SH-SY5Y (cell line): ENCODE results near the gene KIAA0753.

Source experiments
- GATA2 ChIP-seq: IDR thresholded peaks from 2 replicates; pipeline ENCODE4 v1.6.1; 2011; ENCODE audit warnings: mild to moderate bottlenecking, low read depth, low read length
- GATA3 ChIP-seq: IDR thresholded peaks from 2 replicates; pipeline ENCODE4 v1.6.1; 2011; ENCODE audit warnings: low read depth, mild to moderate bottlenecking, low read length, moderate library complexity

The KIAA0753 gene

DNA sequence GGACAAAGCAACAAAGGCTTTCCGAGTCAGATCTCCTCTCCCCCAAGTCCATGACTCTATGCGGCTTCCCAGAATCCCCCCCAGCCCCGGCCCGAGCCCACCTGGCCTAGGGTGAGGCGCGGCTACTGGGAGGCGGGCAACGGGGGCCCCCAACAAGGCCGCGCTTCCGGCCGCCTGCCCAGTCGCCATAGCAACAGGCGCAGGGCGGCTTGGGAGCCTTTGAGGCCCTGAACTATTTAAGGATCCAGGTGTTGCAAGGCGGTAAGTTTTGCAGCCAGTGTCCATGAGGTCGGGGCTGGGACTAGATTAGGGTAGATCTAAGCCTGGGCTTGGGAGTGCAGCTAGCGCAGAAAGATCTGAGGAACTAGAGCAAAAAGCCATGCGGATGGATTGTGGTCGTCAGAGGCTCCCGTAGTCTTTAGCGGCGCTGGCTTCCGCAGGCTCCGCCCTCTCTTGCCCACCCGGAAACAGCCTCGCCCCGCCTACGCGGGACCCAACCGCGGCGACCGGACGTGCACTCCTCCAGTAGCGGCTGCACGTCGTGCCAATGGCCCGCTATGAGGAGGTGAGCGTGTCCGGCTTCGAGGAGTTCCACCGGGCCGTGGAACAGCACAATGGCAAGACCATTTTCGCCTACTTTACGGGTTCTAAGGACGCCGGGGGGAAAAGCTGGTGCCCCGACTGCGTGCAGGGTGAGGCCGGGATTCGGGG, at the start of gene KIAA0753, which contains the start of gene TXNDC17:
Gene KIAA0753 (minus strand): TSS at position 176 of the 711 bp plus-strand sequence. CDS start 5,608 bp downstream, outside the sequence.
Gene TXNDC17 (plus strand): TSS at position 525 of the 711 bp plus-strand sequence. CDS start 23 bp downstream, at position 548.
- TF ChIP-seq GATA2 (no peak), GATA3 (no peak)

DNA sequence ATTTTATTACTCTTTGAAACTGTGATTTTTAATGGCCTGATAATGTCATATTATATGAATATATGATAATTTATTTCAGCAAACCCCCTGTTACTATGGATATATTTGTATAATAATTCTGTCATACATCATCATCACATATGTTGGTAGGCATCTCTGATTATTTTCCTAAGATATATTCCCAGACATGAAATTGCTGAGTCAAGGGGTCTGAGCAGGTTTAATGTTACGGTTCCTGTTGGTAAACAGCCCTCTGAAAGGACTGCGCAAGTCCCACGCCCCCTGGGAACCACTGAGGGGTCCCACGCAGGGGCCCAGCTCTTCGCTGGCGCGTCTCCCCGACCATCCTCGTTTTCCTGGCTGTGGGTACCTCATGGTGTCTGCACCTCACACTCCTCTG, 48.4 kb upstream of the KIAA0753 start:
- TF ChIP-seq GATA2 = no peak
- TF ChIP-seq GATA3 = no peak

DNA sequence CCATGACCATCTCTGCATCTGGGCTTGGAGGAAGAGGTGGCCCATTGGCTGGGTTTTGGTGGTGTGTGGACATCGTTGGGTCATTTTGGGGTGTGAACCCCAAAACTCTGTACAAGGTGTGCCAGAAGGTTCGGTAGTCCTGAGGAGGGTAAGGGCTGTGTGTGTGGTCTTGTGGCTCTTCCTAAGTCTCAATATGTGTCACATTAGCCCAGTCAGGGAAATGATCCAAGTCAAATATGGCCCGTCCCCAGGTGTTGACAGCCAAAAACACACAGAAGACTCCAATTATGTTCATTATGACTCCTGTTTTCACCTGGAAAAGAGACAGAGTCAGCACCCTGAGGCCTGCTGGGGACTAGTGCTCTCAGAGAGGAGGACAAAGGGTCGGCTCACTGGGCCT, 45.5 kb upstream of the KIAA0753 start:
- TF ChIP-seq GATA2 (no peak), GATA3 (no peak)

DNA sequence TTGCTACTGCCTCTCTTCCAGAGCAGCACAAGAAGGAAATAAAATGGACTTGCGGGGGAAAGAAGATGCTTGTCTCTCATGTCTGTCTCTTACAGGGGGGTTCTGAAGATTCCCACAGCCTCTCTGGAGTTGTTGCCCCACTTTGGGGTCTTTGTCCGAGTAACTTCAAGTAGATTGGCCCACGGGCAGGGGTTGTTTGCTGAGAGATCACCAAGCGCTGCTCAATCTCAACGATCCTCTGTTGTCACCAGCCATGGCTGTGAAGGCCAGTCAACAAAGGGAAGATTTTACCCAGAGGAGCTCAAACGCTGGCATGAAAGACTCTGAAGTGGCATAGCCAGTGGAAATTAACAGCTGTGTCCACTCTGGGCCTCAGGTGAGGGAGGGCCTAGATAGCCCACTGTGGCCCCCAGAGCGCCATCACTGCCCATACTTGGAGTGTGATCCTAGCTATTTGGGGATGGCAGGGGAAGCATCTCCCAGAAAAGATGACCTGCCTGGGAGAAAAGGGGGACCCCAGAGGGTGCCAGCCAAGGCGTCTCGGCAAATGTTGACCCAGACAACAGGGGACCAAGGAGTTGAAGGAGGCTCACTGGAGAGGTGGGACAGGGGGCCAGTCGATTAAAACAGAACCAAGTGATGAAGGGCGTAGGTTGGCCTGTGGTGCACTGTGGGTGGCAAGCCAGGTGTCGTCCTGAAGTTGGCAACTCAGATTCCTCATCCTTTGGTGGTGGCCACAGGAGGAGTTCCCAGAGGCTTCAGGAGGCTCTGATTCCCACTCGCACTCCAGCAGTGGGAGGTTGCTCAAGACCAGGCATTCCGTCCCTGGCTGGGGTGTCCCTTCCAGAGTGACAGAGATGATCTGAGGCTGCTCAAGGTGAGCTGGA, 44.6 kb upstream of the KIAA0753 start:
- no peak for TF ChIP-seq GATA3
- no peak for TF ChIP-seq GATA2

DNA sequence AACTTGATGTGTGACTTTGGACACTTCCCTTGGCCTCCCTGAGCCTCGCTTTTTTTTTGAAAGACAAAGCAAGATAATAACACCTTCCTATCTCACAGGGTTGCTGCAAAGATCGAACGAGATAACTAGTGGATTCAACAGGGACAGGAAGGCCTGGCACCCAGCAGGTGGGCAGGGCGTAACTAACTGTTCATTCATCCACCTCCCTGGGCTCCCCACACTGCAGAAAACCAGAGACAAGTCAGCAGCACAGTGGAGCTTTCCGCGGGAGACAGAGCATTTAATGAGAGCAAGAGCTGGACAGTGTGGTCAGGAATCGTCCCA, 43.9 kb upstream of the KIAA0753 start:
- TF ChIP-seq GATA3 = no peak

DNA sequence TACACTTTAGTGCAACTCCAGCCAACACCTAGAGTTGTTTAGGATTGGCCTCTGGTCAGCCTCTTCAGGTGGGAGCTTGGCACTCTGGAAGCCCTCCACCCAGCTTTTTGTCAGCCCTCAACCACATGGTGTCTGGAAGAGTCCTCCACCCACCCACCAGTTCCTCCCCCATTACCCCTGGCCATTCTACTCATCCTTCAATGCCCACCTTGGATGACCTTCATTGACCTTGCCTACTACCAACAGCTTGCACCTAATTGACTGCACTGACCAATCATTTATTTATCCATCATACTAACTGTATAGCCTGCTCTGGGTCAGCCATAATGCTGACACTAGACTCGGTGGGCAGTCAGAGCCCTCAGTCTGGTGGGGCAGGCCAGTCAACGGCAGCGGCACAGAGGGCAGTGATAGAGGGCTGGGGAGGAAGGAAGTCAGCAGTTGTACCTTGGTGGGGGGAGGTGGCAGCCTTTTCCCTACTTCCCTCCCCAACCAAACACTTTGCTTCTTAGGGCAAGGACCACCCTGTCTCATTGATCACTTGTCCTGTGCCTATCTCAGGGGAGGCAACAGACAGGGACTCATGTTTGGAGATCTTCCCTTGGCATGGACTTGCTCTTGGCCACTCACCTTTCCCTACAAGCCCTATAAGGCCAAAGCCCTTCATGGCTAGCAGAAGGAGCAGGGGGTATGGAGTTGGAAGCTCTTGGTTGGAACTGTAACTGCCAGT, 43.4 kb upstream of the KIAA0753 start:
- TF ChIP-seq GATA3 (no peak), GATA2 (no peak)

DNA sequence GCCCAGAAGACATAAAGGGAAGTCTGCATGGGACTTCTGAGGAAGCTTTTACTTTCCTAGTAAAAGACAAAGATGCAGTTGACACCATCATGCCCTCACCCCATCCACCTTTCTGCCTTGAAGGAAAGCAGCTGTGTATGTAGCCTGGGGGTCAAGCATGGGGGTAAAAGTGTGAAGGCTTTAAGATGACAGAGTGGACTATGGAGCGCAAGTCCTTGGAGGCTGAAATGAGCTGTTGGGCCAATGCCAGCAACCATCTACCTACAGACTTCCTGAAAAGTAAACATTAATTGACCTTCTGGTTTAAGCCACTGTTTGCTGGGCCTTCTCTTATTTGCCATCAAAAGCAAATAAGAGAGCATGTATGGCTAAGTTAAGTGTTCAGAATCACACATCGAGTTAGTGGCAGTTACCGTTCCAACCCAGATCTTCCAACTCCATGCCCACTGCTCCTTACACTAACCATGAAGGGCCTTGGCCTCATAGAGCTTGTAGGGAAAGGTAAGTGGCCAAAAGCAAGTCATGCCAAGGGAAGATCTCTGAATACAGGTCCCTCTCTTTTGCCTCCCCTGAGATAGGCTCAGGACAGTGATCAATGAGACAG, 42.7 kb upstream of the KIAA0753 start:
- TF ChIP-seq GATA3 = no peak

DNA sequence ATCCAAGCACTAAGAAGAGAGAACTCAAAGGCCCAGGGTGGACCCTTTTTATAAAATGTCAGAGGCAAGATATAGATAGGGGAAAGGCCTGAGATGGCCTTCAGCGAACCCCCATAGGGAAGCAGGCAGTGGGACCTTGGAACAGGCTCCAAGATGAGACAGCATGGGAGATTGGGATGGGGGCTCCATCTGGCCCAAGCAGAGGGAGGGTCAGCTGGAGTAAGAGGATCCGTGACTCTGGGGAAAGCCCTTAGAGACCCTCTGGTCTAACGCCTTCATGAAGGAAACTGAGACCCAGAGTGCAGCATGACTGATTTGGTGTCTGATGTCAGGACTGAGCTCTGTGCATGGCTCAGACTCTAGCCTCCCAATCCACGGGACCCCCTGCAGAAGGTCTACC, 41.8 kb upstream of the KIAA0753 start:
- TF ChIP-seq GATA3 = no peak
- no peak for TF ChIP-seq GATA2

DNA sequence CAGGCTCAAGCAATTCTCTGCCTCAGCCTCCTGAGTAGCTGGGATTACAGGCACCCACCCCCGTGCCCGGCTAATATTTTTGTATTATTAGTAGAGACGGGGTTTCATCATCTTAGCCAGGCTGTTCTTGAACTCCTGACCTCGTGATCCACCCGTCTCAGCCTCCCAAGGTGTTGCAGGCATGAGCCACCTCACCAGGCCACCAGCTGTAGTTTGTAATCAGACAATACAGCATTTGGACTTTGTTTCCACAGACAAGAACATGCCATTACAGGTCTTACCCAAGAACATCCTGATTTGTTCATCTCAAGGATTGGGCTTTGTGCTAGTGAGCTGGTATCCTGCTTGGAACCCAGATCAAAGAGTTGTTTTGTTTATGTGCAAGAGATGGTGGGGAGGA, 41.2 kb upstream of the KIAA0753 start:
- TF ChIP-seq GATA3 (no peak), GATA2 (no peak)

DNA sequence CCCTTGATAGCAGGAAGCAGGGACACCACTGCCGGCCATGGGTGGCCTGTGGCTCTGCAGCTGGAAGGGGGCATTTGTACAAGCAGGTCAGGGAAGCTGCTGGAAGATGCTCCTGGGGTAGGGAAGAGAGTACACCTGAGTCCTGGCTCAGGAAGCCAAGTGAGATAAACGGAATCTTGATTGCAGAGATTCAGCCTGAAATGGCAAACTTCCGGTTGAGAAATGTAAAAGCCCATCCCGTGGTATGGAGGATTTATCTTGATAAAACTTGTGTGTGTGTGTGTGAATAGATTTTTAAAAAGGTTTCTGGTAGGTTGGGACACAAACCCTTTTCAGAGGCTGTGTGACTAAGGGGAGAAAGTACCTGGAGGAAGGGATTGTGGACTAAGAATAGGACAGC, 40.7 kb upstream of the KIAA0753 start:
- TF ChIP-seq GATA3 = no peak
- no peak for TF ChIP-seq GATA2

DNA sequence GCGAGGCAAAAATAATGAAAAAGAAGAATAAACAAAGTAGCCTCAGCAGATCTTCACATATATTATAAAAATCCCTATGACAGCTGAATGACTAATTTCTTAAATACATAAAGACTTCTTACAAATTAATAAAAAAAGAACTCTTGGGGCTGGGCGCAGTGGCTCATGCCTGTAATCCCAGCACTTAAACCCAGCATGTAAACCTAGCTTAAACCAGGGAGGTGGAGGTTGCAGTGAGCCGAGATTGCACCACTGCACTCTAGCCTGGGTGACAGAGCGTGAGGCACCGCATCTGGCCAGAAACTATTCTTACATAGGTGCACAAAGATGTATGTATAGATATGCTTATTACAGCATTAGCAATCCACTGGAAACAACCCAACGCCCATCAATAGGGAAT, 38.7 kb upstream of the KIAA0753 start:
- TF ChIP-seq GATA2 (no peak), GATA3 (no peak)

DNA sequence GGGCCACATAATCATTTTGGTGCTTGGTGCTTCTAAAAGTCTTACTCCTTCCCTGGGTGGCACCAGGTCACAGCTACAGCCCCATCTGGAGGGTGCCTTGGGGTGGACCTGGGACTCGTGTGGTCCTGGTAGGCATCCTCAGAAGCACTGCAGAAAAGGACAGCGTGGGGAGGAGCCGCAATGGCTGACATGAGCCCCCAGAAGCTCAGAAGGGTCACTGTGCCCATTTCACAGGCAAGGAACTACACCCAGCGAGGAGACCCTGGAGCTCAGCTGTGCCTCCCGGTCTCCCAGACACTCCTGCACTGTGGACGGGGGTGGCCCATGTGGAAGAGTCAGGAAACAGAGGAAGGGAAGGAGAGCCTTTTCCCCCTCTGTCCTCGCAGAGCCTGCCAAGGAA, 37.4 kb upstream of the KIAA0753 start:
- TF ChIP-seq GATA3 (no peak), GATA2 (no peak)

DNA sequence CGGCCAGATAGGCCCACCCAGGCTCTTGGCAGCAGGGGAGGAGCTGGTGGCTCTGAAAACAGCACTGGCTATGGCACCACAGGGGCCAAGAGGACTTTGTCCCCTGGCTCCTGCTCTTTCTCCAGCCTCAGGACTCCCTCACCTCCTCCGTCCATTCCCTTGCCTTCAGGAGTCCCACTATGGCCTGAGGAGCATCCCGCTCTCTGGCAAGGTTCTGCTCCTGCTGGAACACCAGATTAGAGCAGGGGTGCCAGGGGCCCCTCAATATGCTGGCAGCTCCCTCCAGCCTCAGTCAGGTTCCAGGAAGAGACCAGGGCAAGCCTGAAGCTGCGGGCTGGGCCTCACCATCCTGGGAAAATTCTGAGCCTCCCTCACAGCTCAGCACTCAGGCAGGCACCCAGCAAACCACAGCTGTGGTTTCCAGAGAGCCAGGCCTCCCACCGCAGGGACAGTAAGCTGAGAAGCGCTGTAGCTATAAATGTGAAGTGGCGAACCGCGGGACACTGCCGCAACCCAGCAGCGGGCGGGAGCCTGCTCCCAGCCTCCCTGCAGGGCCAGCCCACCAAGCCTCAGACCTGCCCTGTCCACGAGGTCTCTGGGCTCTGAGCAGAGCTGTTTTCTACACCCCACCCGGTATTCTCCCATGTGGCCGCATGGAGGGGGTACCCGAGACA, 36.8 kb upstream of the KIAA0753 start:
- TF ChIP-seq GATA3 (no peak), GATA2 (no peak)

DNA sequence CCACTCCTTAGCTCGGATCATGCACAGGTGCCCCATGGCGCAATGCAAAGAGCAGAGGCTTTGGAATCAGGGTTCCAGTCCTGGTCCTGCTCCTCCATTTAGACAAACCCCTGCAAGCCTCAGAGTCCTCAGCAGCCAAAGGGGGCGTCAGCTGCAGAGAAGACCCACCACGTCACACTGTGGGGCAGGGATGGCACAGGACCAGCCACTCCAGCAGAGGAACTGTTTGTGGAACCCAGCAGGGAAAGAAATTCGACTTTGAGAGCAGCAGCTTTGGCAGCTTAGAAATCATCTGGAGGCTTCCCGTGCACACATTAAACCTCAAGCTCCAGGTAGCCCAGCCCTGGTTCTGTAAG, 36.3 kb upstream of the KIAA0753 start:
- no peak for TF ChIP-seq GATA2
- no peak for TF ChIP-seq GATA3
